ENCODE measurements around the gene MX1.

DNA sequence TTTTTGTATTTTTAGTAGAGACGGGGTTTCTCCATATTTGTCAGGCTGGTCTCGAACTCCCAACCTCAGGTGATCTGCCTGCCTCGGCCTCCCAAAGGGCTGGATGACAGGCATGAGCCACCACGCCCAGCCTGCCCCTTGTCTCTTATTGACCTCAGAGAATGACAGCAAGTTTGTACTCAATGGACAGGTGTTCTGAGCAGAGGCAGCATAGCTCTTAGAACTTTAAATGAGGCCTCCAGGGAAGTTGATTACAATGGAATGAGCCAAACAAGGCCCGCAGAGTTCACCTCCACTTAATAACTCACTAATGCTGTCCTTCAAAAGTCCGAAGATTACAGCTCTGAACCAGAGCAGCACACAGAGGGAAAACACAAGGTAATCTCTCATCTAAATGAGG is 71.0 kb downstream of the MX1 start:
- TF ChIP-seq POLR2AphosphoS5 (IDR thresholded peaks at IDR 0.05) (no peak), EP300 (conservative IDR thresholded peaks at IDR 0.05; ENCODE audit: poor library complexity, severe bottlenecking) (no peak)
- TF ChIP-seq, protein P1, sequence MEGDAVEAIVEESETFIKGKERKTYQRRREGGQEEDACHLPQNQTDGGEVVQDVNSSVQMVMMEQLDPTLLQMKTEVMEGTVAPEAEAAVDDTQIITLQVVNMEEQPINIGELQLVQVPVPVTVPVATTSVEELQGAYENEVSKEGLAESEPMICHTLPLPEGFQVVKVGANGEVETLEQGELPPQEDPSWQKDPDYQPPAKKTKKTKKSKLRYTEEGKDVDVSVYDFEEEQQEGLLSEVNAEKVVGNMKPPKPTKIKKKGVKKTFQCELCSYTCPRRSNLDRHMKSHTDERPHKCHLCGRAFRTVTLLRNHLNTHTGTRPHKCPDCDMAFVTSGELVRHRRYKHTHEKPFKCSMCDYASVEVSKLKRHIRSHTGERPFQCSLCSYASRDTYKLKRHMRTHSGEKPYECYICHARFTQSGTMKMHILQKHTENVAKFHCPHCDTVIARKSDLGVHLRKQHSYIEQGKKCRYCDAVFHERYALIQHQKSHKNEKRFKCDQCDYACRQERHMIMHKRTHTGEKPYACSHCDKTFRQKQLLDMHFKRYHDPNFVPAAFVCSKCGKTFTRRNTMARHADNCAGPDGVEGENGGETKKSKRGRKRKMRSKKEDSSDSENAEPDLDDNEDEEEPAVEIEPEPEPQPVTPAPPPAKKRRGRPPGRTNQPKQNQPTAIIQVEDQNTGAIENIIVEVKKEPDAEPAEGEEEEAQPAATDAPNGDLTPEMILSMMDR (IDR thresholded peaks at IDR 0.05; ENCODE audit: poor library complexity, severe bottlenecking): no peak
